Prostate gland (tissue), 2 donors: ENCODE results near the gene CX3CL1.

ENCODE experiments used
- CTCF ChIP-seq, 4 experiments: fragments of 200-600 bp in 2 of 4; fragments of 450-650 bp in 2 of 4; sonication (generic) in 2 of 4; IDR thresholded peaks; 1 replicate in 3 of 4; 2 replicates in 1 of 4; pipeline ENCODE4 v1.5.1; 2016 to 2019; ENCODE audit warnings: antibody characterized with exemption in 4 of 4, mild to moderate bottlenecking in 2 of 4, moderate library complexity in 2 of 4
- POLR2AphosphoS5 ChIP-seq: sonication (generic); formaldehyde crosslinking; IDR thresholded peaks from one replicate; pipeline ENCODE4 v1.6.1; 2017; ENCODE audit warnings: antibody characterized with exemption

GRCh38 chr16:57396786-57397185, 24.5 kb downstream of the CX3CL1 start:
- TF ChIP-seq POLR2AphosphoS5 (no peak), CTCF (IDR thresholded peaks at IDR 0.05) (no peak)
